Activated T-cell treated with anti-CD3 and anti-CD28 coated beads for 1 hour (primary cell): ENCODE data around the gene PARP14.

Source experiments
- DNase-seq: peaks from one replicate; pipeline ENCODE4 v3.0.0-alpha.2; 2020; ENCODE audit warnings: low read depth

The PARP14 gene

DNA sequence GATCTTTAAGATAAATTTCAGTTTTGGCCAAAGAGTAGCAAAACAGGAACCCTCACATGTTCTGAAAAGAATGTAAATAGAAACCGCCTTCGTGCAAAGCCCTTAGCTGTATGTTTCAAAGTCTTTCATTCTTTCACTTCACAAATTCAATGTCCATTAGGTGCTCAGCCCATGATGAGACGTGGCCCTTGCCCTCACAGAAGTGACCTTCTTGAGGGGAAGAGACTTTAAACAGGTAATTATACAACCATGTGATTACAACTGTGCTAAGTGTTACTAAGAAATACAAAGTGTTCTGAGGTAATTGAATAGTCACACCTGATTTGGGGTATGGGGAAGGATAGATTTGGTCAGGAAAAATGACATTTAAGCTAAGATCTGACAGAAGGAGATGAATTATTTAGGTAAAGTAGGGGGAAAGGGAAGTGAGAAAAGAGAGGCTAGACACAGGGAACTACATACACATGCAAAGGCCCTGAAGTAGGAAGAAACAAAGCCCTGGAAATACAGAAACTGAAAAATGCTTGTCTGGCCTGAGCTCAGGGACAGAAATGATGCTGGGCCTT lies 93.4 kb downstream of the PARP14 start:
- DNase-seq = no peak

DNA sequence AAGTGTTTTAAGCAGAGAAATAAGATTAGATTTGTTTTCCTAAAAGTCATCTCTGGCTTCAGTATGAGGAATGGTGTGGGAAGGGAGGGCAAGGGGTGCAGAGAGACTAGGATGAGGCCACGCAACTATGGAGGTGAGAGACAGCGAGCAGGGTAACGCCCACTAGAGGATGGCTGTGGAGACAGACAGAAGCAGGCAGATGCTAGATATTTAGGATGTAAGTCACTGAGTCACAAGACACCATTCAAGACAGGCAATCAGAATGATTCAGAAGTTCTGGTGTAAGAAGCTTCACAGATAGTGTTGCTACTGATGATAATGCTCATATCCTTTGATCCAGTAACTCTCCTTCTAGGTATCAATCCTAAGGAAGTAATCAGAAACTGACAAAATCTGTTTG lies 93.9 kb downstream of the PARP14 start:
- DNase-seq = no peak

DNA sequence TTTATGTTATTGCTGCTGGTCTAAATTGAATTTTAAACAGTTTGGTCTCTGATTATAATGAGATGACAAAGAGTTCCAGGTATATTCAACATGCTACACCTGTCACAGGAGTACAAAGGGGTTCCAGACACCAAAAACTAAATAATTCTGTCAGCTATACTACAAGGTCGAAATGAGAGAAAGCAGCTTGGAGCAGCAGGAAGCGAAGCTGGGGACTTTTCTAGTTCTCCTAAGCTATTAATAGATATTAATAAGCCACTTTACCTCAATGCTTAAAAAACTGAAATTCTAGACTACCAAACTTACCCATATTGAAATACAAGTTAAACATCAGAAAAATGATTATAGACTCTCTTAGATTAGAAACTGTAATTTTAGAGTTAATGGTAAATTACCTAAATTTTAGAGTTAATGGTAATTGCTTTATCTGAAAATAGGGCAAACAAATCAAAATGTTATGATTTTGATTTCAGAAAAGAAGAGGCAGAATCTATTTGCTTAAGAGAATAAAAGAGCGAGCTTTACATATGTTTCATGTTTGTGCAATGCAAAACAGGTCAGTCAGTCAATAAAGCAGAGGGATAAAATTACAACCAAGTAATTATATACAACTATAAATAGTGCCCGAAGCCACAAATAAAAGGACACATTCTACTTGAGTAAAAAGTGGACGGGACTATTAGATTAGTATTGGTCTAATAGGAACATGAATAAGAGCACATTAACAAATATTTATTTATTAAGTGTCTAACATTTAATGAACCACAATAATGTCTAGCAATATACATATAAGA lies 96.2 kb downstream of the PARP14 start:
- no peak for DNase-seq

DNA sequence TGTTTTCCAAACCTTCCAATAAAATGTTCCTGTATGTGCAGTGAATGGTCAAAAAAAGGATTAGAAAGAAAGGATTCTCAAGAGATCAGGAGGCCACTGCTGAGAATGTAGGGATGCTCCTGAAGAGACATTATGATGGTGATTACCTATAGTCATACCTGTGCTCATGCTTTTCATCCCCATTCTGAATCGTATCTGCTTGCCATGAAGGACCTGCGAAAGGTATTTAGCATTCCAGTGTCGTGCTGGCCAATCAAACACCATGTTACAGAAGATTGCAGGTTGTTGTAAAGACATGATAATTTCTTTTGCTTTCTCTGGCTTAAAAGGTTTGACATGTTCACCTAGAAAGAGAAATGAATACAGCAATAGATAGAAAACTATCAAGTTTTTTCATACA lies 96.9 kb downstream of the PARP14 start:
- no peak for DNase-seq
